Cardiac septum (tissue), 1 donor: ENCODE results near the gene PTPRQ. TPM values are rescaled to one million over a fixed set of nuclear protein-coding genes. Genes with fewer than 3 reads are reported as not detected.

ENCODE experiments used
- DNase-seq: peaks from one replicate; pipeline ENCODE4 v3.0.0-alpha.2; 2020; ENCODE audit warnings: low spot score
- intact Hi-C: fragments of 100-400 bp; cut with DNase I; formaldehyde crosslinking; loops from one replicate; pipeline ENCODE4 v1.14.0; 2022
- total RNA-seq: library from RNA; stranded (reverse); fragmentation: NEBNext Ultra II Directional; extraction: Animal tissue kit (Norgen Biotek cat#: 25700); gene quantifications from one replicate; pipeline ENCODE4 v1.2.1, GENCODE V29; 2021
- donor health status: DM: no; HTN: no; CAD: no.

The PTPRQ gene
- total RNA-seq, 1 donor from 2014 or later: 0.38 TPM

DNA sequence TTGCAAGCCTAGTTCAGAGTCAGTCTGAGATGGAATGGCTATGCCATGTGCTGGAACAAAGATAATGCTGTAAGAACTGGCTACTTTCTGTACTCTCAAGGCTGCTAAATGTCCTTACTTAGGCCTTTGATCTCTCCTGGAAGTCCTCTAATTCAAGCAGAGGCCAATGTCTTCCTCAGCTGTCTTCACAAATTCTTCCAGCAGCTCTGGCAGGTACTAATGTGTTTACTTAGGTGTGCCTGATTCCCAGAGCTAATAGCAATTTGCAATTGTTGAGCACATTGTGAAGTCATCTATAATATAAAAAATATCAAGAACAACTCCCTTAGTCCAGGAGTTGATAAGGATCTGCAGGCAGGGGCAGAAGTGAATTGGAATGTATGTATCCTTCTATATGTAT, 268.8 kb downstream of the PTPRQ start:
- DNase-seq: no peak
- intact Hi-C loops: no loop called here

DNA sequence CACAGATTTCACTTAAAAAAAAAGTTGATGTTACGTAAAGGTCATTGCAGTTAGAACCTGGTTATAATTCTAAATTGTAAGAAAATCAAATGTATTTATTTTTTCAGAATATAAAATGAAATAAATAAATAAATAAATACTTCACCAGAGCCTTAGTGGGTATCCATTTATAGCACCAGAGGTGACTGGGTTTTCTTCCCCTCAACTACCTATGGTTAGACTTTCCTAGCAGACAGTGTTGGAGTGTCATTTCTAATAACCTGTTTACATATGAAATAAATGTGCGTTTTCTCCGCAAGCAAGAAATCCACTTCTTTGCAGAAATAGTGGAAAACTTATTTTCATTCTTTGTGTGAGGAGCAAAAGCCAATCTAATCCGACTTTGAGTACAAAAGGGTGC, 269.4 kb downstream of the PTPRQ start:
- intact Hi-C loops: no loop called here
- no peak for DNase-seq

GRCh38 chr12:80714055-80714454, 270.0 kb downstream of the PTPRQ start:
- DNase-seq: no peak
- intact Hi-C loops: no loop called here

DNA sequence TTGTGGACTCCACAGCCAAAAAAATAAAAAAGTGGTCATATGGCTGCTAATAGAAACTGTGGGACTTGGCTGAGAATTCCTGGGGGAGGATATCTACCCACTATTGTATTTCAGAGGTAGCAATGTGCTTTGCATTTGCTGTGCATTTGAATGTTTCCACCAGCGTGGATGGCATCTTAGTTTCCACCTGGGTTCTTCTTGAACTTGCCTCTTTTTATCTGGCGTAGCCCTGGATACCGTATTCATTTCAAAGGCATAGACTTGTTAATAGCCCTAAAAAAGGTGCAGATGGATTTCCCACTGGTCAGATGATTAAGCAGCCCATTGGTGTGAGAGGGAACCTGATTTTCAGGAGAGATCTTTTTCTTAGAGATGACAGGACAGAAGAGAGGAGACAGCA, 270.8 kb downstream of the PTPRQ start:
- DNase-seq: no peak
- intact Hi-C loops: no loop called here

- intact Hi-C loops: no loop called here
- DNase-seq: no peak
Observed at GRCh38 chr12:80715713-80716249, 271.7 kb downstream of the PTPRQ start.

GRCh38 chr12:80716696-80717469, 272.8 kb downstream of the PTPRQ start, which contains the start of gene MYF5:
Gene MYF5 (plus strand): TSS chr12:80716912. CDS start chr12:80717064, 152 bp downstream.
- intact Hi-C loops: no loop called here
- no peak for DNase-seq

- intact Hi-C loops: no loop called here
- no peak for DNase-seq
Observed at GRCh38 chr12:80717856-80718255, 273.8 kb downstream of the PTPRQ start.

- intact Hi-C loops: no loop called here
- no peak for DNase-seq
Observed at GRCh38 chr12:80720516-80720915, 276.5 kb downstream of the PTPRQ start.

- intact Hi-C loops: no loop called here
- DNase-seq: no peak
Observed at GRCh38 chr12:80721326-80721725, 277.3 kb downstream of the PTPRQ start.
